ENCODE data around the gene TAB2.

Gene TAB2

GRCh38 chr6:149313070-149313469, 4.4 kb upstream of the TAB2 start:
- DNase-seq (ENCODE audit: low read depth) = no peak

- DNase-seq (ENCODE audit: low read depth) = no peak
Observed at GRCh38 chr6:149313861-149314260, 3.7 kb upstream of the TAB2 start.

GRCh38 chr6:149314325-149314905, 3.1 kb upstream of the TAB2 start:
- no peak for DNase-seq (ENCODE audit: low read depth)

- no peak for DNase-seq (ENCODE audit: low read depth)
Observed at GRCh38 chr6:149316108-149316727, 1.3 kb upstream of the TAB2 start.

GRCh38 chr6:149316740-149317643, 520 bp upstream of the TAB2 start:
- DNase-seq (ENCODE audit: low read depth) = peak; percentile 75

- DNase-seq (ENCODE audit: low read depth) = no peak
Observed at GRCh38 chr6:149318581-149319286, 1.2 kb downstream of the TAB2 start.

GRCh38 chr6:149319422-149319821, 1.9 kb downstream of the TAB2 start:
- DNase-seq (ENCODE audit: low read depth) = no peak

- peak; percentile 4 for DNase-seq (ENCODE audit: low read depth)
Observed at GRCh38 chr6:149320016-149320415, 2.5 kb downstream of the TAB2 start.

- no peak for DNase-seq (ENCODE audit: low read depth)
Observed at GRCh38 chr6:149320796-149321195, 3.3 kb downstream of the TAB2 start.

- DNase-seq (ENCODE audit: low read depth) = no peak
Observed at GRCh38 chr6:149323353-149323752, 5.8 kb downstream of the TAB2 start.

- DNase-seq (ENCODE audit: low read depth) = no peak
Observed at GRCh38 chr6:149323925-149324324, 6.4 kb downstream of the TAB2 start.

- no peak for DNase-seq (ENCODE audit: low read depth)
Observed at GRCh38 chr6:149324428-149324827, 6.9 kb downstream of the TAB2 start.

GRCh38 chr6:149325648-149326236, 8.2 kb downstream of the TAB2 start:
- no peak for DNase-seq (ENCODE audit: low read depth)

GRCh38 chr6:149327638-149328037, 10.1 kb downstream of the TAB2 start:
- DNase-seq (ENCODE audit: low read depth) = no peak

GRCh38 chr6:149328083-149328482, 10.6 kb downstream of the TAB2 start:
- no peak for DNase-seq (ENCODE audit: low read depth)

- DNase-seq (ENCODE audit: low read depth) = no peak
Observed at GRCh38 chr6:149329529-149329928, 12.0 kb downstream of the TAB2 start.

- DNase-seq (ENCODE audit: low read depth) = no peak
Observed at GRCh38 chr6:149330133-149330532, 12.6 kb downstream of the TAB2 start.

- no peak for DNase-seq (ENCODE audit: low read depth)
Observed at GRCh38 chr6:149331043-149331807, 13.7 kb downstream of the TAB2 start.

- no peak for DNase-seq (ENCODE audit: low read depth)
Observed at GRCh38 chr6:149331871-149332270, 14.4 kb downstream of the TAB2 start.

- DNase-seq (ENCODE audit: low read depth) = no peak
Observed at GRCh38 chr6:149332602-149333265, 15.2 kb downstream of the TAB2 start.

GRCh38 chr6:149333266-149333620, 15.7 kb downstream of the TAB2 start:
- no peak for DNase-seq (ENCODE audit: low read depth)
